A549 (cell line): Measurements from ENCODE around the gene HNRNPAB.

Source experiments
- CTCF ChIP-seq: fragments of >200 bp; sonication (Bioruptor Twin); formaldehyde crosslinking; IDR thresholded peaks from 3 replicates; pipeline ENCODE4 v1.5.1; 2016
- ESRRA ChIP-seq: fragments of 150-350 bp; IDR thresholded peaks from 2 replicates; pipeline ENCODE4 v1.6.1; 2014; ENCODE audit warnings: mild to moderate bottlenecking, low read length, borderline replicate concordance
- KDM1A ChIP-seq: fragments of 200-600 bp; sonication (generic); IDR thresholded peaks from 2 replicates; pipeline ENCODE4 v1.6.1; 2016; ENCODE audit warnings: low read depth, mild to moderate bottlenecking
- NFE2L2 ChIP-seq: fragments of 150-350 bp; conservative IDR thresholded peaks from 2 replicates; pipeline ENCODE4 v1.6.1; 2014; ENCODE audit warnings: low read length
- POLR2A ChIP-seq: IDR thresholded peaks from 2 replicates; pipeline ENCODE4 v1.6.1; 2012; ENCODE audit warnings: mild to moderate bottlenecking, low read length
- POLR2AphosphoS2 ChIP-seq: conservative IDR thresholded peaks from 2 replicates; pipeline ENCODE4 v1.6.1; 2012; ENCODE audit warnings: low read length, improper control_type of control experiment, inconsistent platforms
- RAD21 ChIP-seq, 2 experiments: fragments of >200 bp in 1 of 2; sonication (Bioruptor Twin) in 1 of 2; formaldehyde crosslinking in 1 of 2; IDR thresholded peaks in 1 of 2; conservative IDR thresholded peaks in 1 of 2; 2 replicates in 1 of 2; 3 replicates in 1 of 2; pipeline ENCODE4 v1.6.1; 2012 to 2018; ENCODE audit warnings: inconsistent platforms in 1 of 2
- RNF2 ChIP-seq: fragments of 200-600 bp; sonication (generic); IDR thresholded peaks from 2 replicates; pipeline ENCODE4 v1.6.1; 2016; ENCODE audit warnings: low read depth, mild to moderate bottlenecking, antibody characterized with exemption, moderate library complexity, borderline replicate concordance
- SREBF2 ChIP-seq: fragments of 450-650 bp; IDR thresholded peaks from 2 replicates; pipeline ENCODE4 v1.6.1; 2014; ENCODE audit warnings: mild to moderate bottlenecking, moderate library complexity

DNA sequence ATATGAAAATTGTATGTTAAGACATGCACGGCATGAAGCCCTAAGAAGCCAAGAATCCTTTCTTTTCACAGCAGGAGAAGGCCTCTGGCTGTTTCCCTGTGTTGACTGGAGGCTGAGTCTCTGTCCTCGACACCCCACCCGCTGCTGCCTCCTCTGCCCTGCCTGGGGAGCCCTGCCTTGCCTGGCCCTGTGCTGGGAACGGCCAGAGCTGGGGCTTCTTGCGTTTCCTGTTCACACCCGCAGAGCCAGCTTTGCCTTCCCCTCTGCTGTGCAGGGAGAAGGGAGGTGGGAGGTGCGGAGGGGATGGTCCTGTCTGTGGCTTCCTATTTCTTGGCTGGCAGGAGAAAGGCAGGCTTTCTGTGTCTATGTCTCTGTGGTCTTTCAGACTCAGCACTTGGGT is 10.3 kb upstream of the HNRNPAB start:
- TF ChIP-seq CTCF (no peak), RNF2 (no peak), SREBF2 (no peak), NFE2L2 (no peak), RAD21 (conservative IDR thresholded peaks at IDR 0.05 in 1 of 2, IDR thresholded peaks at IDR 0.05 in 1 of 2) (no peak), ESRRA (no peak), POLR2A (no peak), KDM1A (no peak), POLR2AphosphoS2 (no peak)
